ENCODE results near the gene CDK19.

DNA sequence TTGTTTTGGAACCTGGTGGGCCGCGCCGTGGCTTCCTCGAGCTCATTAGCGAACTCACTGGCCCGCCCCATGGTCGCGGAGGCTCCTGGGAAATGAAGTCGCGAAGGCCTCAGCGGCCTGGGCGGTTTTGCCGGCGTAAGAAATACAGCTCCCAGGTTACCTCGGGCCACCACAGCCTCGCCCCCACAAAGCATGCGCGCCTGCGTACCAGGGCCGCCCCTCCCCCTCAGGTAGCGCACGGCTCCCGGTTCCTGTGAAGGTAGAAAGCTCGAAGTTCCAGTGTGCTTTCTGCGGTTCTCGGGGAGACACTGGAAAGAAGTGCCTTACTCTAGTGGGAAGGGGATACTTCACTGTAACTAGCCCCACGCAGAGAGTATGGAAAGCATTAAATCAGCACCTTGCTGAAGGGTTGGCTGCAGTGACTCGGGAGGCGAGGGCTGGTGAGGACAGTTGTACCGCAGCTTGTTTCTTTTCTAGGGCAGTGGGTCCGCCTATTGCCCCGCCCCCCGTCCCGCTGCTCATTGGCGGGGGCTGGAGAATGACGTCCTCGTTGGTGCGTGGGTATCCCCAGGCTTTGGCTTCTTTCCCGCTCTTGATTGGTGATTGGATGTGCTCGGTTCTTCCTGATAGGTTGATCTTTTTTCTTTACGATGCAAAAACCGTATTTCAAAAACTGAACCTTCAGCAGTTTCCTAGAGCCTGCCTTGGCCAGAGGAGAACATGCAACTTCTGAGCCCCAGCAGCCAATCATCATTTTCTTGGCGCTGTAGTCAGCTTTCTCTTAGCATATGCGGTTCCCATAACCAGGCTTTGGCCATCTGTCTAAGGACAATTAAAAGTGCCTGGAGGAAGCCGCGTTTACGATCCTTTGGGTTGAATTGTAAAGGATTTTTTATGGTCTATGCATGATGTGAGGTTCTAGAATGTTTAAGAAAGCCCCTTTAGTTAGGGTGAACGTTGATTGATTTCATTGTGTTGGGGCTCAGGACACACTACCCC, at the start of gene CDK19:
- TF ChIP-seq ZFP30 (CRISPR knock-in tag; IDR thresholded peaks at IDR 0.05), result no peak
- TF ChIP-seq, protein P1, sequence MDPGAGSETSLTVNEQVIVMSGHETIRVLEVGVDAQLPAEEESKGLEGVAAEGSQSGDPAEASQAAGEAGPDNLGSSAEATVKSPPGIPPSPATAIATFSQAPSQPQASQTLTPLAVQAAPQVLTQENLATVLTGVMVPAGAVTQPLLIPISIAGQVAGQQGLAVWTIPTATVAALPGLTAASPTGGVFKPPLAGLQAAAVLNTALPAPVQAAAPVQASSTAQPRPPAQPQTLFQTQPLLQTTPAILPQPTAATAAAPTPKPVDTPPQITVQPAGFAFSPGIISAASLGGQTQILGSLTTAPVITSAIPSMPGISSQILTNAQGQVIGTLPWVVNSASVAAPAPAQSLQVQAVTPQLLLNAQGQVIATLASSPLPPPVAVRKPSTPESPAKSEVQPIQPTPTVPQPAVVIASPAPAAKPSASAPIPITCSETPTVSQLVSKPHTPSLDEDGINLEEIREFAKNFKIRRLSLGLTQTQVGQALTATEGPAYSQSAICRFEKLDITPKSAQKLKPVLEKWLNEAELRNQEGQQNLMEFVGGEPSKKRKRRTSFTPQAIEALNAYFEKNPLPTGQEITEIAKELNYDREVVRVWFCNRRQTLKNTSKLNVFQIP (CRISPR knock-in tag; IDR thresholded peaks at IDR 0.05; ENCODE audit: borderline replicate concordance, low read depth), result no peak
- TF ChIP-seq BACH2 (CRISPR knock-in tag; IDR thresholded peaks at IDR 0.05; ENCODE audit: borderline replicate concordance), result no peak
- TF ChIP-seq ZC3H10 (CRISPR knock-in tag; IDR thresholded peaks at IDR 0.05), result no peak
- no peak for TF ChIP-seq ARNTL (CRISPR knock-in tag; IDR thresholded peaks at IDR 0.05; ENCODE audit: borderline replicate concordance, low read depth)
- TF ChIP-seq SNAI2 (CRISPR knock-in tag; IDR thresholded peaks at IDR 0.05), result no peak
- no peak for TF ChIP-seq CSDC2 (CRISPR knock-in tag; IDR thresholded peaks at IDR 0.05)
- TF ChIP-seq ZNF70 (CRISPR knock-in tag; IDR thresholded peaks at IDR 0.05), result no peak
- TF ChIP-seq, protein P2, sequence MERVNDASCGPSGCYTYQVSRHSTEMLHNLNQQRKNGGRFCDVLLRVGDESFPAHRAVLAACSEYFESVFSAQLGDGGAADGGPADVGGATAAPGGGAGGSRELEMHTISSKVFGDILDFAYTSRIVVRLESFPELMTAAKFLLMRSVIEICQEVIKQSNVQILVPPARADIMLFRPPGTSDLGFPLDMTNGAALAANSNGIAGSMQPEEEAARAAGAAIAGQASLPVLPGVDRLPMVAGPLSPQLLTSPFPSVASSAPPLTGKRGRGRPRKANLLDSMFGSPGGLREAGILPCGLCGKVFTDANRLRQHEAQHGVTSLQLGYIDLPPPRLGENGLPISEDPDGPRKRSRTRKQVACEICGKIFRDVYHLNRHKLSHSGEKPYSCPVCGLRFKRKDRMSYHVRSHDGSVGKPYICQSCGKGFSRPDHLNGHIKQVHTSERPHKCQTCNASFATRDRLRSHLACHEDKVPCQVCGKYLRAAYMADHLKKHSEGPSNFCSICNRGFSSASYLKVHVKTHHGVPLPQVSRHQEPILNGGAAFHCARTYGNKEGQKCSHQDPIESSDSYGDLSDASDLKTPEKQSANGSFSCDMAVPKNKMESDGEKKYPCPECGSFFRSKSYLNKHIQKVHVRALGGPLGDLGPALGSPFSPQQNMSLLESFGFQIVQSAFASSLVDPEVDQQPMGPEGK (CRISPR knock-in tag; IDR thresholded peaks at IDR 0.05; ENCODE audit: borderline replicate concordance), result no peak
- TF ChIP-seq, protein P3, sequence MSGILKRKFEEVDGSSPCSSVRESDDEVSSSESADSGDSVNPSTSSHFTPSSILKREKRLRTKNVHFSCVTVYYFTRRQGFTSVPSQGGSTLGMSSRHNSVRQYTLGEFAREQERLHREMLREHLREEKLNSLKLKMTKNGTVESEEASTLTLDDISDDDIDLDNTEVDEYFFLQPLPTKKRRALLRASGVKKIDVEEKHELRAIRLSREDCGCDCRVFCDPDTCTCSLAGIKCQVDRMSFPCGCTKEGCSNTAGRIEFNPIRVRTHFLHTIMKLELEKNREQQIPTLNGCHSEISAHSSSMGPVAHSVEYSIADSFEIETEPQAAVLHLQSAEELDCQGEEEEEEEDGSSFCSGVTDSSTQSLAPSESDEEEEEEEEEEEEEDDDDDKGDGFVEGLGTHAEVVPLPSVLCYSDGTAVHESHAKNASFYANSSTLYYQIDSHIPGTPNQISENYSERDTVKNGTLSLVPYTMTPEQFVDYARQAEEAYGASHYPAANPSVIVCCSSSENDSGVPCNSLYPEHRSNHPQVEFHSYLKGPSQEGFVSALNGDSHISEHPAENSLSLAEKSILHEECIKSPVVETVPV (CRISPR knock-in tag; IDR thresholded peaks at IDR 0.05), result no peak
- no peak for TF ChIP-seq ZNF8 (CRISPR knock-in tag; IDR thresholded peaks at IDR 0.05)
